Ovary (tissue), 9 donors: ENCODE results near the gene GPS1. TPM values are rescaled to one million over a fixed set of nuclear protein-coding genes. Genes with fewer than 3 reads are reported as not detected.

ENCODE experiments used
- DNase-seq, 5 donors: peaks; one replicate each; pipeline ENCODE4 v3.0.0-alpha.2; 2019 to 2020
- H3K27ac ChIP-seq, 2 donors: fragments of 200-600 bp; one replicate each; pipeline versions ENCODE4 v1.5.1 to v1.8.0; 2019 to 2022
- H3K27me3 ChIP-seq: fragments of 200-600 bp; one replicate; pipeline ENCODE4 v1.8.0; 2022
- H3K36me3 ChIP-seq: fragments of 200-600 bp; sonication (generic); one replicate; pipeline ENCODE4 v1.5.1; 2019
- H3K4me1 ChIP-seq: one replicate; pipeline ENCODE4 v1.8.1; 2013; ENCODE audit warnings: mild to moderate bottlenecking, moderate library complexity; ENCODE audit not compliant: insufficient read depth
- H3K4me3 ChIP-seq: fragments of 200-600 bp; sonication (generic); one replicate; pipeline ENCODE4 v1.5.1; 2017
- H3K9me3 ChIP-seq, 2 donors: fragments of 200-600 bp in 1 of 2; sonication (generic) in 1 of 2; one replicate each; pipeline versions ENCODE4 v1.5.1 to v1.8.1; 2013 to 2019; ENCODE audit warnings: mild to moderate bottlenecking in 1 of 2, moderate library complexity in 1 of 2
- EP300 ChIP-seq: sonication (generic); formaldehyde crosslinking; IDR thresholded peaks from one replicate; pipeline ENCODE4 v1.6.1; 2017; ENCODE audit warnings: antibody characterized with exemption
- POLR2A ChIP-seq: fragments of 450-650 bp; IDR thresholded peaks from one replicate; pipeline ENCODE4 v1.6.1; 2017; ENCODE audit warnings: antibody characterized with exemption, mild to moderate bottlenecking, moderate library complexity
- WGBS, 3 donors: extraction: QIAGEN DNeasy Blood & Tissue Kit in 1 of 3; methylation state at CpG; one replicate each; pipeline versions ENCODE4 v1.1.5 to v1.1.7; 2013 to 2017; 5-methylcytosine and 5-hydroxymethylcytosine counted together
- intact Hi-C, 4 donors: fragments of 100-400 bp; cut with DNase I; formaldehyde crosslinking; loops; one replicate each; pipeline versions ENCODE4 v1.11.0 to v1.15.1; 2022 to 2023
- polyA plus RNA-seq, 2 donors: library from polyadenylated mRNA; stranded (reverse); fragments of 200-250 nt in 1 of 2; fragments of 350-450 nt in 1 of 2; fragmentation: Illumina TruSeq in 1 of 2; extraction: RNeasy Lipid Tissue Mini Kit (QIAGEN cat#74804) in 1 of 2; gene quantifications; one replicate each; pipeline ENCODE4 v1.2.3, GENCODE V29; 2013 to 2014
- total RNA-seq, 7 donors: library from RNA; depleted of rRNA in 2 of 7; stranded (reverse); fragments of >200 nt in 2 of 7; fragmentation: NEBNext Ultra II Directional in 3 of 7; extraction: Animal tissue kit (Norgen Biotek cat#: 25700) in 3 of 7; gene quantifications; one replicate each; pipeline versions ENCODE4 v1.1.0 to v1.2.4, GENCODE V29; 2016 to 2023
- TF ChIP-seq, protein P1 (sequence below), 3 donors: fragments of 450-650 bp in 2 of 3; fragments of 200-600 bp in 1 of 3; IDR thresholded peaks; one replicate each; pipeline versions ENCODE4 v1.5.1 to v1.8.0; 2016 to 2022; ENCODE audit warnings: antibody characterized with exemption in 3 of 3, mild to moderate bottlenecking in 1 of 3
- donor health status: DM: no; HTN: no; CAD: no; lungs with moderate emphysema.
- donor health status: DM: no; HTN: no; CAD: no.
- donor health status: Bipolar disorder and iron deficiency.
- donor health status: DM: yes; HTN: yes; CAD: no.
- donor health status: DM: no; HTN: no; CAD: no.
- donor health status: DM: yes; HTN: yes; CAD: no.

The GPS1 gene
- total and polyA plus RNA-seq, 9 donors: 12.4 to 96.2 (median 77.8) TPM

DNA sequence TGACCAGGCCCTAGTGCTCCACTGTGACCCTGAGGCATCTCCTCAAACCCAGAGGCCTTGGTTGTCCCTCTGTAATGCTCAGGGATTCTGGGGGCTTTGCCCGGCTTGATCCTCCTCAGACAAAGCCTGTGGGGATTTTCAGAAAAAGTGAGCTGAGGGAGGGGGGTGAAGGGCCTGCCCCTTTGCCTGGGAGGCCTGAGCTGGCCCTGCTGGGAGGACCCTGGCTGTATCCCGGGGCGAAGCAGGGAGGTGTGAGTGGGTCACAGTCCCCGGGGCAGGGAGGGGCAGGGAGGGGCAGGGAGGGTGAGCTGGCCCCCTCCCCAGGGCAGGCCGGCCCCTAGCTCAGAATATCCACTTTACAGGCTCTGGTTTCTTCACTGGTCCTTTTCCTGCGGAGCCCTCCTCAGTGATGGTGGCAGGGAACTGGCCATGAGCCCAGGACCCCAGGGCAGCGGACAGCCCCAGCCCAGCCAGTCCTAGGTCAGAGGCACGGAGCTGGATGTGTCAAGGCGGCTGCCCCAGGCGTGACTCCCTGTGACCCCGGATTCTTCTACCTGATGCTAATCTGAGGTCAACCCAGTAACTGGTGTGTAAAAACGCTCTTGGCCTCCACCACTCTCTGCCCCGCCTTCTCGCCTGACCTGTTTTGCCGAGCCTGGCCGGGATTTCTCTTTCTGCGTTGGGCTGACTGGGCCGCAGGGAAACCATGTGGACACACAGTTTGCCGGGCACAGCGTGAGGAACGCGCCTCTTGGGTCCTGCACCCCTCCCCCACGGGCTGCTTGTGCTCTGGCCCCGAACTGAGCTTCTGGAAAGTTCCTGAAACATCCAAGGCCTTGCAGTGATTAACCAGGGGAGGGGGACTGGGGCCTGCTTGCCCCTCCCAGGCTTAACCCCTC, 52.1 kb downstream of the GPS1 start:
- Histone ChIP-seq H3K4me1 (no peaks in the 10 kb centered on the region), H3K36me3 (no peaks in the 10 kb centered on the region), H3K4me3 (no peak overlapping the region), H3K9me3 (no peaks in the 10 kb centered on the region), H3K27me3 (no peaks in the 10 kb centered on the region), H3K27ac (peak overlapping the region; percentile 74 to 87)
- 28 to 33% (median 29%) methylated on average over 24 of the region's 24 CpGs for WGBS, 3 donors
- peak; percentile 78 to 87 (median 80) for DNase-seq
- intact Hi-C loops: no loop called here
- TF ChIP-seq, protein P1, sequence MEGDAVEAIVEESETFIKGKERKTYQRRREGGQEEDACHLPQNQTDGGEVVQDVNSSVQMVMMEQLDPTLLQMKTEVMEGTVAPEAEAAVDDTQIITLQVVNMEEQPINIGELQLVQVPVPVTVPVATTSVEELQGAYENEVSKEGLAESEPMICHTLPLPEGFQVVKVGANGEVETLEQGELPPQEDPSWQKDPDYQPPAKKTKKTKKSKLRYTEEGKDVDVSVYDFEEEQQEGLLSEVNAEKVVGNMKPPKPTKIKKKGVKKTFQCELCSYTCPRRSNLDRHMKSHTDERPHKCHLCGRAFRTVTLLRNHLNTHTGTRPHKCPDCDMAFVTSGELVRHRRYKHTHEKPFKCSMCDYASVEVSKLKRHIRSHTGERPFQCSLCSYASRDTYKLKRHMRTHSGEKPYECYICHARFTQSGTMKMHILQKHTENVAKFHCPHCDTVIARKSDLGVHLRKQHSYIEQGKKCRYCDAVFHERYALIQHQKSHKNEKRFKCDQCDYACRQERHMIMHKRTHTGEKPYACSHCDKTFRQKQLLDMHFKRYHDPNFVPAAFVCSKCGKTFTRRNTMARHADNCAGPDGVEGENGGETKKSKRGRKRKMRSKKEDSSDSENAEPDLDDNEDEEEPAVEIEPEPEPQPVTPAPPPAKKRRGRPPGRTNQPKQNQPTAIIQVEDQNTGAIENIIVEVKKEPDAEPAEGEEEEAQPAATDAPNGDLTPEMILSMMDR (IDR thresholded peaks at IDR 0.05): no peak
- TF ChIP-seq POLR2A: no peak
- TF ChIP-seq EP300: no peak

DNA sequence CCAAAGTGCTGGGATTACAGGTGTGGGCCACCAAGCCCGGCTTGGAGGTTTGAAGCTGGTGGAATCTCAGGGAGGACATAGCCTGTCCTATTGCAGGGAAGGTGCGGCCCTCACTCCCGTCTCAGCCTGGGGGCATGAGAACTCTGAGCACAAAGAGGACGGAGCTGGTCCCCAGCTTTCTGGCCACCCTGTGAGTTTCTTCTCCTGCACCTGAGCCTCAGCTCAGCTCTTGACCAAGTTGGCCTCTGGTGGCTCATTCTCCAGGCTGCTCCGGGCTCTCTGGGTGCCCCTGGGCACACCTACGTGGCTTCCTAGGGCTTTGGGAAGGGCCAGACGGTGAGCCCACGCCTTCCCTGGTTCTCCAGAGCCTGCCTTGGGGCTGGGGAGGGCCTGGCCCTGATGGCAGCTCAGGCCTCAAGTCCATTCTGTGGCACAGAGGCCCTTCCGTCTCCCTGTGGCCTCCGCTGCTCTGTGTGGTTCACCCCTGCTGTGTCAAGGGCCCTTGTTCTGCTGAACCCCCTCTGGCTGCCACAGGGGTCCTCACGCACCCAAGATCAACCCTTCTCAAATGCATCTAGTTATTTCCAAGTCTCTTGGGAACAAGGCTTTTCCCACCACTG, 53.2 kb downstream of the GPS1 start:
- TF ChIP-seq, protein P1 (IDR thresholded peaks at IDR 0.05): no peak
- TF ChIP-seq EP300 (no peak), POLR2A (no peak)
- Histone ChIP-seq H3K4me1 (no peaks in the 10 kb centered on the region), H3K4me3 (no peak overlapping the region), H3K9me3 (no peaks in the 10 kb centered on the region), H3K27me3 (no peaks in the 10 kb centered on the region), H3K27ac (peak overlapping the region in 1 of 2 donors; percentile 74), H3K36me3 (no peaks in the 10 kb centered on the region)
- intact Hi-C loops: no loop called here
- WGBS, 3 donors: 92 to 97% (median 94%) methylated on average over 8 to 11 of the region's 11 CpGs
- peak in 1 of 5 donors; percentile 25 for DNase-seq

DNA sequence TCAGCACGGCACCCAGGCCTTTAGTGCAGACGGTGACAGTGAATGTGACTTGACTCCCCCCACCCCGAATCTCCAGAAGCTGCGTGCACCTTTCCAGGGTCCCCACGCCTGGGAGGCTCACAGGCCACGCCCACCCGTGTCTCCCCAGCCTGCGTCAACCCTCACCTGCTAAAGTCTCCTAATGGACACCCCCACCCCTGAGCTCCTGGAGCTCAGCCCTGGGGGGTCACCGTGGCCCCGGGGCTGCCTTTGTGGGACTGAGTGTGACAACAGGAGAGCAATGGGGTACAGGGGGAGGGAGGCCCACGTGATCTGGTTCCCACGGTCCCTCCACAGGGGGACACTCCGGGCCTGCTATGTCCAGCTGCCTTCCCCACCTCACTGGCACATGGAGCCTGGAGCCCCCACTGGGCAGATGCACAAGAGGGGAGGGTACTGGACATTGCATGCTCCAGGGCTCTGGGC, 53.8 kb downstream of the GPS1 start:
- H3K27ac ChIP-seq: peak overlapping the region in 1 of 2 donors; percentile 74
- H3K9me3 ChIP-seq: no peaks in the 10 kb centered on the region
- no peaks in the 10 kb centered on the region for H3K4me1 ChIP-seq
- H3K4me3 ChIP-seq: no peak overlapping the region
- peak in 4 of 5 donors; percentile 15 to 38 (median 31) for DNase-seq
- 82 to 86% (median 84%) methylated on average over 13 of the region's 13 CpGs for WGBS, 3 donors
- intact Hi-C loops: no loop called here
- H3K36me3 ChIP-seq: no peaks in the 10 kb centered on the region
- no peak for TF ChIP-seq POLR2A
- no peak for TF ChIP-seq EP300
- TF ChIP-seq, protein P1 (IDR thresholded peaks at IDR 0.05): no peak
- H3K27me3 ChIP-seq: no peaks in the 10 kb centered on the region

DNA sequence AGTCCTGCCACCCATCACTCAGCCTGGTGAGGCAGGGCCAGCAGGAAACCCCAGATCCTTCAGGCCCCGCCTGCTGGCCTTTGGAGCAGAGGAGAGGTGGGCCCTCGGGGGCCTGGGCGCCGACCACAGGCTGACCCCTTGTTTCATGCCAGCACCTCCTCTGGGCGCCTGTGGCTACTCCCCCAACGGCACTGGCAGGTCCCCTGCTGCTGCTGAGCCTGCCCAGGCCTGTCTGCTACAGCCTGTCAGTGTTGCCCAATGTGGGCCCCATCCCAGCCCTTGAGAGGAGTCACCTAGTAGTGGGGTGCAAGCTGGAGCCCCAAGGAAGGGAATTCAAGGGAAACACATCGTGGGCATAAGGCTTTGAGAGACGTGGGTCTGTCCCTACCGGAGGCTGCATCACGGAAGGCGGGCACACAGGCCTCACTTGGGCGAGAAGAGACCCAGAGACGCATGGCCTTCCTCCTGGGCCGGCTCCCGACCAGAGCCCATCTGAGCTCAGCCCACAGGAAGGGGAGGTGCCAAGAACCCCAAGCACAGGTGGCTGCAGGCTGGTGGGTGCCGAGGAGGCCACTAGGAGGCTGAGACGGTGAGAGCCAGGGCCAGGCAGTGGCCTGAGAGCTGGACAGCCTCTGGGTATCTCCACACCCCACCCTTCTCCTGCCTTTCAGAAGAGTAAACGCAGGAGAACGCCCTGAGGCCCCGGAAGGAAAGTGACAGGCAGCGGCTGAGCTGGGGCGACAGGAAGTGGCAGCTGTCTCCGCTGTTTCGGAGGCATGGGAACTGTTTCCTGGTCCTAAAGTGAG, 54.4 kb downstream of the GPS1 start:
- intact Hi-C loops: no loop called here
- TF ChIP-seq, protein P1 (IDR thresholded peaks at IDR 0.05): no peak
- no peak for TF ChIP-seq POLR2A
- no peak for TF ChIP-seq EP300
- Histone ChIP-seq H3K9me3 (no peaks in the 10 kb centered on the region), H3K27ac (no peak overlapping the region), H3K4me3 (no peak overlapping the region), H3K36me3 (no peaks in the 10 kb centered on the region), H3K4me1 (no peaks in the 10 kb centered on the region), H3K27me3 (no peaks in the 10 kb centered on the region)
- peak; percentile 17 to 42 (median 27) for DNase-seq
- 44 to 54% (median 54%) methylated on average over 22 to 24 of the region's 24 CpGs for WGBS, 3 donors
